ENCODE measurements around the gene CCDC85C. TPM values are rescaled to one million over a fixed set of nuclear protein-coding genes. Genes with fewer than 3 reads are reported as not detected.

The CCDC85C gene
- total RNA-seq, 5 donors from 2014 or later (not counting 1 experiment from before 2014, with no cell fraction given): 6.6 to 12.0 (median 9.1) TPM

DNA sequence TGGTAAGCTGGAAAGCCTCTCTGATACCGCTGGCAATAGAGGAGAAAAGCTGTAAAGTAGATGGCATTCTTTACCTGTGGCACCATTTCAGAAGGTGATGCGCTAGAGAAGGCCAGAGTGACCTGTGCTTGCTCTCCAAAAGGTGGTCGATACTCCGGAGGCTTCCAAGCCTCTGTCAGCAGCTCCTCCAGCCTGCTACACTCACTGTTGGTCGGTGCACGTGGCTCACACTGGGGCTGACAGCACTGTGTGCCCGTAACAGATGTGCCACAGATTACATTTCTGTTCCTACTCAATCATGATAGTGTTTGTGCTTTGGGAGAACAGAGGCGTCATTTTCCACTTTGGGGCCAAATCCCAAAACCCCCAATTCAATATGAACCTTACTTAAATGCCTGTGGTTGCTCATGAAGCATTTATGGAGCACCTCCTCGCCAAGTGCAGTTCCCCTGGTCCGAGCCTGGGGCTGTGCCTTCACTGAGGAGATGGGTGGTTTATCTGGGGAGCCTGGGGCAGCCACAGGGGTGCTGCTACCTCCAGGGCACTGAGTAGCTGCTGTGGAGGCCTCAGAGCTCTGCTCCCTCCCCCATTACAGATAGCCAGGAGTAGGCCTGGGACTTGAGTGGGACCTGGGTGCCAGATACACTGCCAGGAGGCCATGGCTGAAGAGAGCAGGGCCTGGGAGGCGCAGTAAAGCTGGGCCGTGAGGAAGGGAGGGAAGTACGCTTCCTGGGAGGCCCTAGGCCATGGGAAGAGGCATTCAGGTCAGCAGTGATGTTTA, 96.0 kb downstream of the CCDC85C start:
- ATAC-seq (replicated peaks in 1 of 4) (no peak), DNase-seq (no peak)
- Mint-ChIP-seq H3K4me1 (no peaks in the 10 kb centered on the region), H3K36me3 (peaks cover 63% of the 10 kb centered on the region), H3K4me3 (no peak overlapping the region), H3K9me3 (no peaks in the 10 kb centered on the region), H3K27ac (no peak overlapping the region), H3K27me3 (no peaks in the 10 kb centered on the region)
- POLR2A ChIA-PET: no interaction called here
- WGBS (ENCODE audit: insufficient coverage): 100% methylated on average over 9 of the region's 13 CpGs
- Histone ChIP-seq H3K9me3 (no peaks in the 10 kb centered on the region), H3K27me3 (replicated peaks in 1 of 2; ENCODE audit: control insufficient read depth in 2 of 2, extremely low read depth in 1 of 2, insufficient read depth in 2 of 2, low read length in 1 of 2) (no peaks in the 10 kb centered on the region), H3K27ac (ENCODE audit: low read length) (no peak overlapping the region), H3K4me3 (ENCODE audit: control insufficient read depth in 1 of 2, extremely low read depth in 1 of 2, low read length in 1 of 2) (no peak overlapping the region), H3K36me3 (ENCODE audit: control insufficient read depth in 2 of 2, extremely low read depth in 1 of 2, insufficient read depth in 1 of 2, low read length in 1 of 2) (peaks cover 14 to 84% of the 10 kb centered on the region in 2 donors), H3K4me1 (ENCODE audit: control insufficient read depth in 1 of 2, extremely low read depth in 1 of 2, insufficient read depth in 2 of 2, low read length in 2 of 2) (no peaks in the 10 kb centered on the region)
- CTCF ChIA-PET: no interaction called here

DNA sequence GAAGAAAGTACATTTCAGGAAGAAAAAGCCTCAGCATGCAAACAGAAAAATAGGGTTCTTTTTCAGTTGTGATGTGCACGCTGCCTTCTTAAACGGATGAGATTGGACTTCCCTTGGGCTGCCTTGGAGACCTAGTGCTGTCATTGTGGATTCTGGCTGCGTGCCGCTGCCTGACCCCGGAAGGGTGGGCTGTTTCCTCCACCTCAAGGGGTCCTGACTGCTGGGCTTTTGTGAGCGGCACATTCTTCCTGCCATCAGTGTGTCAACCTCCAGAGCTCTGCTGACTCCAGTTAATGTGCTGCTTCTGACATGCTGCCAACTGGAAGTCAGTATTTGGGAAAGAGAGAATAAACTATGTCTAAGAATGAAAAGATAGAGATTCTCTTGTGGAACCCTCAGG, 97.7 kb downstream of the CCDC85C start:
- DNase-seq: no peak
- no peak overlapping the region for H3K4me3 ChIP-seq (ENCODE audit: control insufficient read depth in 1 of 2, extremely low read depth in 1 of 2, low read length in 1 of 2)
- Mint-ChIP-seq H3K4me3 (no peak overlapping the region), H3K4me1 (no peaks in the 10 kb centered on the region), H3K9me3 (no peaks in the 10 kb centered on the region), H3K27ac (no peak overlapping the region), H3K36me3 (peaks cover 75% of the 10 kb centered on the region), H3K27me3 (no peaks in the 10 kb centered on the region)
- H3K36me3 ChIP-seq (ENCODE audit: control insufficient read depth in 2 of 2, extremely low read depth in 1 of 2, insufficient read depth in 1 of 2, low read length in 1 of 2): peaks cover 20 to 94% of the 10 kb centered on the region in 2 donors
- ChIA-PET CTCF (no interaction called here), POLR2A (no interaction called here)
- no peaks in the 10 kb centered on the region for H3K4me1 ChIP-seq (ENCODE audit: control insufficient read depth in 1 of 2, extremely low read depth in 1 of 2, insufficient read depth in 2 of 2, low read length in 2 of 2)
- WGBS (ENCODE audit: insufficient coverage): 100% methylated on average over 5 of the region's 6 CpGs
- no peak for ATAC-seq (replicated peaks in 1 of 4)
- H3K27ac ChIP-seq (ENCODE audit: low read length): no peak overlapping the region
- no peaks in the 10 kb centered on the region for H3K27me3 ChIP-seq (replicated peaks in 1 of 2; ENCODE audit: control insufficient read depth in 2 of 2, extremely low read depth in 1 of 2, insufficient read depth in 2 of 2, low read length in 1 of 2)
- H3K9me3 ChIP-seq: no peaks in the 10 kb centered on the region

DNA sequence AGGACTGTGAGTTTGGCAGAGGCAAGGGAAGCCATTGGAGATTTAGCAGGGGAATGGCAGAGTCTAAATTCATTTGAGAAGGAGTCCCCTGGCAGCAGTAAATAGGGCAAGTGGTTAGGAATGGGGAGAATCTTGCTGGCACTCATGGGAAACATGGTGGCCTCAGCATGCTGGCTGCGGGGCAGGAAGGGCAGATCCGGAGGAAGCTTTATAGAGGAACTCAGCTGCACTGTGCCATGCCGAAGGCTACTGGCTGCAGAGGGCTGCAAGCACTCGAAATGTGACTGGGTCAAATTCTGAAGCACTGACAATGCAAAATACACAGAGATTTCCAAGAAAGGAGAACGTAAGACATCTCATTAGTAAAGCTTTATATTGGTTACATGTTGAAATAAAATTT, 98.9 kb downstream of the CCDC85C start:
- H3K9me3 ChIP-seq: no peaks in the 10 kb centered on the region
- no peak overlapping the region for H3K27ac ChIP-seq (ENCODE audit: low read length)
- Mint-ChIP-seq H3K27ac (no peak overlapping the region), H3K27me3 (no peaks in the 10 kb centered on the region), H3K9me3 (no peaks in the 10 kb centered on the region), H3K4me3 (no peak overlapping the region), H3K4me1 (no peaks in the 10 kb centered on the region), H3K36me3 (peaks cover 82% of the 10 kb centered on the region)
- CTCF ChIA-PET: no interaction called here
- ATAC-seq (replicated peaks in 1 of 4): no peak
- H3K36me3 ChIP-seq (ENCODE audit: control insufficient read depth in 2 of 2, extremely low read depth in 1 of 2, insufficient read depth in 1 of 2, low read length in 1 of 2): peaks cover 20 to 96% of the 10 kb centered on the region in 2 donors
- POLR2A ChIA-PET: no interaction called here
- 93% methylated on average over 4 of the region's 5 CpGs for WGBS (ENCODE audit: insufficient coverage)
- no peak for DNase-seq
- no peaks in the 10 kb centered on the region for H3K27me3 ChIP-seq (replicated peaks in 1 of 2; ENCODE audit: control insufficient read depth in 2 of 2, extremely low read depth in 1 of 2, insufficient read depth in 2 of 2, low read length in 1 of 2)
- H3K4me1 ChIP-seq (ENCODE audit: control insufficient read depth in 1 of 2, extremely low read depth in 1 of 2, insufficient read depth in 2 of 2, low read length in 2 of 2): no peaks in the 10 kb centered on the region
- H3K4me3 ChIP-seq (ENCODE audit: control insufficient read depth in 1 of 2, extremely low read depth in 1 of 2, low read length in 1 of 2): no peak overlapping the region

DNA sequence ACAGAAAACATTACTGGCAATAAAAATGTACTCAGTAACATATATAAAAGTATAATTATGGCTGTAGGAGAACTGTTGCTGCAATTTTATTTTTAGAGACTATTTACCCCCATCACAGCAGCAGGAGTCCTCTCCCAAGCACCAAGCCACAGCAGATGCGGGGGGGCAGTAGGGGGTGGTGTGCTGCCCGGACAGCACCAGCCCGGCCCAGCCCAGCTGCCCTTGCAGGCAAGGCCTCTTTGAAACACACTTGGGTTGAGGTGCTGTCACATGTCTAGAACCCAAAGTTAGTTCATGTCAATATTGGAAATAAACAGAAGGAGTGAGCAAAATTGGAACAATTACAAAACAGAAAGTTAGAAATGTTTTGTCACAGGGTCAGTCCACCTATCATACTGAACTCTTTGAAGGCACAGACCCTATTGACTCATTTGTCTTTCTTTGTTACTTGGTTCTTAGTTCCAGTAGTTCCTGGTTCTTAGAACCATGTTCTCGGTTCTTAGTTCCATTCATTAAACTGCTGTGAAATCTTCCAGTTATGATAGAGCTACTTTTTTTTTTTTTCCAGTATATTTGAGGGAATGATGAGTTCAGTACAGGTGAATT, 100.1 kb downstream of the CCDC85C start:
- POLR2A ChIA-PET: interaction anchor here in 1 of 2 donors (0.6 to 0.7 kb wide), 2 partner anchors 9 to 23 kb away, joined by 5 to 8 read pairs; partner anchors contain the start of gene SETD3
- no peak for ATAC-seq (replicated peaks in 1 of 4)

DNA sequence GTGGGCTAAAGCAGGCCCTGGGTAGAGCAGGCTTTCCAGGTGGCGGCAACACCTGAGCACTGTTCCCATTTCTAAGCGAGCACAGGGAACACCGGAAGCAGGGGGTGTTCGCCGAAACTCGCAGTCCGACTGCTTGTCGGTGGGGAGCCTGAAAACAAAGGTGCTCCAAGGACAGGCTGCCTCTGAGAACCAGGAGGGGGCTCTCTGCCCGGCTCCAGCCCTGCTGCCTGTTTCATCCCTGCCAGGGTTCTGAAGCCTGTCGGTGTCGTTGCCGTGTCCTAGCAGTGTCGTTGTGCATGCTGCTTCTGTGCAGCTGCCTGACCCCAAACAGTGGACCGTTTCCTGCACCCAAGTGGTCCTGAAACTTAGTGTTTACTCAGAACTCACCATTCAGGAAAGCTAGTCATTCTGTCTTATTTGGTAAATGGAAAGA, 101.0 kb downstream of the CCDC85C start:
- WGBS (ENCODE audit: insufficient coverage): 96% methylated on average over 14 of the region's 14 CpGs

More for the DNA sequence above, 100.1 kb downstream of the CCDC85C start:
- Mint-ChIP-seq H3K9me3 (no peaks in the 10 kb centered on the region), H3K4me3 (no peak overlapping the region), H3K27me3 (no peaks in the 10 kb centered on the region), H3K4me1 (no peaks in the 10 kb centered on the region), H3K27ac (no peak overlapping the region), H3K36me3 (peaks cover 78% of the 10 kb centered on the region)
- H3K27me3 ChIP-seq (replicated peaks in 1 of 2; ENCODE audit: control insufficient read depth in 2 of 2, extremely low read depth in 1 of 2, insufficient read depth in 2 of 2, low read length in 1 of 2): no peaks in the 10 kb centered on the region
- 100% methylated on average over 3 of the region's 4 CpGs for WGBS (ENCODE audit: insufficient coverage)
- no peaks in the 10 kb centered on the region for H3K4me1 ChIP-seq (ENCODE audit: control insufficient read depth in 1 of 2, extremely low read depth in 1 of 2, insufficient read depth in 2 of 2, low read length in 2 of 2)
- no peak for DNase-seq
- no peaks in the 10 kb centered on the region for H3K9me3 ChIP-seq
- CTCF ChIA-PET: no interaction called here
- H3K36me3 ChIP-seq (ENCODE audit: control insufficient read depth in 2 of 2, extremely low read depth in 1 of 2, insufficient read depth in 1 of 2, low read length in 1 of 2): peaks cover 14 to 93% of the 10 kb centered on the region in 2 donors
- no peak overlapping the region for H3K27ac ChIP-seq (ENCODE audit: low read length)
- no peak overlapping the region for H3K4me3 ChIP-seq (ENCODE audit: control insufficient read depth in 1 of 2, extremely low read depth in 1 of 2, low read length in 1 of 2)

DNA sequence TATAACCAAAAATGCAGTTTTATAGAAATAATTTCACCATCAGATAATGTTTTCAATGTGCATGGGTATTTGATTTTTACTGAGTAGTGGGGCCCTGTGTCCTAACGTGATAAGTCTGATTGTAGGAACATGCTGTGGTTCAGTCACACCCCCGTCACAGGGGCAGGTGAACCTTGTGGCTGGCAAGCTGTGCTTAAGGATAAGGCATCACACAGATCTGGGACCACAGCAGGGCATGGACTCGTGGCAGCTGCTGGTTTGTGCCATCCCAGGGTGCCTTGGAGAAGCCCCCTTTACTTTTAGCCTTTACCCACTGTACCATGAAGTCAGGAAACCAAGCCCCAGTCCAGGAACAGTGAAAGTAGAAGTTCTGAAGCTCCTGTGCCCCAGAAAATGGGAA, 106.1 kb downstream of the CCDC85C start:
- H3K4me3 Mint-ChIP-seq: no peak overlapping the region
- peaks cover 5 to 13% (median 6%) of the 10 kb centered on the region in 3 donors for H3K4me1 Mint-ChIP-seq
- no peaks in the 10 kb centered on the region for H3K27me3 ChIP-seq (replicated peaks in 1 of 2; ENCODE audit: control insufficient read depth in 2 of 2, extremely low read depth in 1 of 2, insufficient read depth in 2 of 2, low read length in 1 of 2)
- CTCF ChIA-PET: no interaction called here
- H3K4me1 ChIP-seq (ENCODE audit: control insufficient read depth in 1 of 2, extremely low read depth in 1 of 2, insufficient read depth in 2 of 2, low read length in 2 of 2): no peaks in the 10 kb centered on the region
- ATAC-seq (replicated peaks in 1 of 4): no peak
- POLR2A ChIA-PET: no interaction called here
- no peak overlapping the region for H3K4me3 ChIP-seq (ENCODE audit: control insufficient read depth in 1 of 2, extremely low read depth in 1 of 2, low read length in 1 of 2)
- H3K36me3 ChIP-seq (ENCODE audit: control insufficient read depth in 2 of 2, extremely low read depth in 1 of 2, insufficient read depth in 1 of 2, low read length in 1 of 2): peaks cover 15 to 91% of the 10 kb centered on the region in 2 donors
- no peak for DNase-seq
- no peak overlapping the region for H3K27ac ChIP-seq (ENCODE audit: low read length)
- H3K27me3 Mint-ChIP-seq: no peaks in the 10 kb centered on the region
- H3K9me3 Mint-ChIP-seq: no peaks in the 10 kb centered on the region
- WGBS (ENCODE audit: insufficient coverage): 100% methylated on average over 2 of the region's 3 CpGs
- peaks cover 64% of the 10 kb centered on the region for H3K36me3 Mint-ChIP-seq
- H3K9me3 ChIP-seq: no peaks in the 10 kb centered on the region
- H3K27ac Mint-ChIP-seq: no peak overlapping the region

More for the DNA sequence above, 101.0 kb downstream of the CCDC85C start:
- DNase-seq (no peak), ATAC-seq (replicated peaks in 1 of 4) (no peak)
- ChIA-PET CTCF (no interaction called here), POLR2A (no interaction called here)
- Mint-ChIP-seq H3K27ac (no peak overlapping the region), H3K4me3 (no peak overlapping the region), H3K4me1 (no peaks in the 10 kb centered on the region), H3K36me3 (peaks cover 77% of the 10 kb centered on the region), H3K9me3 (no peaks in the 10 kb centered on the region), H3K27me3 (no peaks in the 10 kb centered on the region)
- Histone ChIP-seq H3K4me3 (ENCODE audit: control insufficient read depth in 1 of 2, extremely low read depth in 1 of 2, low read length in 1 of 2) (no peak overlapping the region), H3K27ac (ENCODE audit: low read length) (no peak overlapping the region), H3K4me1 (ENCODE audit: control insufficient read depth in 1 of 2, extremely low read depth in 1 of 2, insufficient read depth in 2 of 2, low read length in 2 of 2) (no peaks in the 10 kb centered on the region), H3K9me3 (no peaks in the 10 kb centered on the region), H3K27me3 (replicated peaks in 1 of 2; ENCODE audit: control insufficient read depth in 2 of 2, extremely low read depth in 1 of 2, insufficient read depth in 2 of 2, low read length in 1 of 2) (no peaks in the 10 kb centered on the region), H3K36me3 (ENCODE audit: control insufficient read depth in 2 of 2, extremely low read depth in 1 of 2, insufficient read depth in 1 of 2, low read length in 1 of 2) (peaks cover 14 to 93% of the 10 kb centered on the region in 2 donors)
